GM12801 (cell line): ENCODE data around the gene CUZD1.

Experiments
- TF ChIP-seq, protein P1 (sequence below): IDR thresholded peaks from one replicate; pipeline ENCODE4 v1.5.1; 2011; ENCODE audit warnings: control low read depth; ENCODE audit not compliant: insufficient read length; ENCODE audit errors: extremely low read depth

CUZD1 gene

GRCh38 chr10:122830965-122831353 lies 14.7 kb downstream of the CUZD1 start:
- TF ChIP-seq, protein P1, sequence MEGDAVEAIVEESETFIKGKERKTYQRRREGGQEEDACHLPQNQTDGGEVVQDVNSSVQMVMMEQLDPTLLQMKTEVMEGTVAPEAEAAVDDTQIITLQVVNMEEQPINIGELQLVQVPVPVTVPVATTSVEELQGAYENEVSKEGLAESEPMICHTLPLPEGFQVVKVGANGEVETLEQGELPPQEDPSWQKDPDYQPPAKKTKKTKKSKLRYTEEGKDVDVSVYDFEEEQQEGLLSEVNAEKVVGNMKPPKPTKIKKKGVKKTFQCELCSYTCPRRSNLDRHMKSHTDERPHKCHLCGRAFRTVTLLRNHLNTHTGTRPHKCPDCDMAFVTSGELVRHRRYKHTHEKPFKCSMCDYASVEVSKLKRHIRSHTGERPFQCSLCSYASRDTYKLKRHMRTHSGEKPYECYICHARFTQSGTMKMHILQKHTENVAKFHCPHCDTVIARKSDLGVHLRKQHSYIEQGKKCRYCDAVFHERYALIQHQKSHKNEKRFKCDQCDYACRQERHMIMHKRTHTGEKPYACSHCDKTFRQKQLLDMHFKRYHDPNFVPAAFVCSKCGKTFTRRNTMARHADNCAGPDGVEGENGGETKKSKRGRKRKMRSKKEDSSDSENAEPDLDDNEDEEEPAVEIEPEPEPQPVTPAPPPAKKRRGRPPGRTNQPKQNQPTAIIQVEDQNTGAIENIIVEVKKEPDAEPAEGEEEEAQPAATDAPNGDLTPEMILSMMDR, result no peak

- TF ChIP-seq, protein P1, result no peak
Measured at GRCh38 chr10:122830273-122830964, 15.2 kb downstream of the CUZD1 start.

DNA sequence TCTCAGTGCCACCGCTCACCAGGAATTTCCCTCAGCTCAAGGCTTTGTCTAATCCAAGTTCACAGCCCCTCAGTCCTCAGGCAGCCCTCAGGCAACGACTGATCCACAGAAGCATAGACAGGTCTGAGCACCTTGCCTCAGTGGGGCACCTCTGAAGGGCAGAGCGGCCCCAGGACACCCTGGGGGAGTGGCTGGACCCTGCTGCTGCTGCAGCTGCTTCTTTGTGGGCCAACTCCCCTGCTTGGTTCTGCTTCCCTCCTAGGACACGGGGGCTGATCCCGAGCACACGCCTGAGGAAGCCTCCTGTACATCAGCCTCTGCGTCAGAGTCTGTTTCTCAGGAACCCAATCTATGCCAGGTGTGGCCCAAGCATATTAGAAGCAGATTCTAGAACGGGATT lies 16.2 kb downstream of the CUZD1 start:
- TF ChIP-seq, protein P1, result no peak

- TF ChIP-seq, protein P1, result no peak
Measured at GRCh38 chr10:122828716-122829255, 16.9 kb downstream of the CUZD1 start.

DNA sequence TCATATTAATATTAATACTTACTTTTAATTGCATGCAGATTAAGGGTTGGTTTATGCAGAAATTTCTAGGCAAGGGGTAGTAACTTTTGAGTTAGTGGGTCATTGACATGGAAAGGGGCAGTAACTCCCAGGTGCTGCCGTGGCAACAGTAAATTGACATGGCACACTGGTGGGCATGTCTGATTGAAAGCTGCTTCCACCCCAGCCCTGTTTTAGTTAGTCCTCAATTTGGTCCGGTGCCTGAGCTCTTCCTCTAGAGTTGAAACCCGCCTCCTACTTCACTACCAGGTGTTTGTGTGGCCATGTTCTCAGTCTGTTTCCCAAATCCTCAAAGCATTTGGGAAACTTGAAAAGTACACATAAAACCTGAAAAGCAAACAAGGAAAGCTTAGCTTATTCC lies 18.4 kb downstream of the CUZD1 start:
- TF ChIP-seq, protein P1, result no peak

GRCh38 chr10:122822973-122823690 lies 22.5 kb downstream of the CUZD1 start:
- TF ChIP-seq, protein P1, result no peak

DNA sequence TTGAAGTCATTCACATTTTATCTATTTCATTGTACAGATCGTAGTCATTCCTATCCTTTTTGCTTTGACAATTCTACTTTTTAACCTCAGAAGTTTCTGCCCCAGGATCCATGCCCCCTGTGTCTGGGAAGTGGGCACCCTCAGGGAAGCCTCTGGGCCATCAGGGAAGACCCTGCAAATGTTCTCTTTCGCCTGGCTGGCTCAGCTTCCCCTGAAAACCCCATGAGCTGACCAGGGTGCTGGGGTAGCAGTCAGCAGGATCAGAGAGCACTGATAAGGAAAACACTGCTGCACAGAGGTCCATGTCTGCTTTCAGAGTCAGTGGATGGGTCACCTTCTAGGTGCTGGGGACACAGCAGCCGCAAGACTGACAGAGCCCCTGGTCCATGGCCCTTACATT lies 23.8 kb downstream of the CUZD1 start:
- TF ChIP-seq, protein P1, result no peak
